SK-N-DZ (cell line): ENCODE results near the gene ALPK3.

Source experiments
- DNase-seq: peaks from one replicate; pipeline ENCODE4 v3.0.0-alpha.2; 2015; ENCODE audit warnings: low spot score
- small RNA-seq, 2 experiments: library from RNA; depleted of rRNA; stranded (forward); fragments of <200 nt; gene quantifications; one replicate each; pipeline ENCODE3, GENCODE V24; 2014

ALPK3 gene

GRCh38 chr15:84917452-84917851 lies 100.3 kb downstream of the ALPK3 start:
- DNase-seq, result no peak

GRCh38 chr15:84919106-84919667 lies 102.0 kb downstream of the ALPK3 start:
- DNase-seq, result no peak

GRCh38 chr15:84921121-84921520 lies 104.0 kb downstream of the ALPK3 start:
- no peak for DNase-seq

- DNase-seq, result no peak
These were observed 105.4 kb downstream of the ALPK3 start for GRCh38 chr15:84922530-84922929.

Small RNAs within 50 kb of the gene (small RNA-seq; reads per million reads assigned to genes)
- 0 reads per million in 2 experiments for gene RF00402
